ENCODE measurements around the gene GRHL3.

Gene GRHL3

GRCh38 chr1:24293392-24294227 is 25.5 kb upstream of the GRHL3 start:
- no peak for DNase-seq (ENCODE audit: low spot score)

- no peak for DNase-seq (ENCODE audit: low spot score)
These were observed 24.9 kb upstream of the GRHL3 start for GRCh38 chr1:24294228-24294672.

GRCh38 chr1:24294716-24295371 is 24.3 kb upstream of the GRHL3 start:
- DNase-seq (ENCODE audit: low spot score): no peak

GRCh38 chr1:24295535-24295934 is 23.6 kb upstream of the GRHL3 start:
- no peak for DNase-seq (ENCODE audit: low spot score)

GRCh38 chr1:24297187-24297851 is 21.8 kb upstream of the GRHL3 start:
- no peak for DNase-seq (ENCODE audit: low spot score)

DNA sequence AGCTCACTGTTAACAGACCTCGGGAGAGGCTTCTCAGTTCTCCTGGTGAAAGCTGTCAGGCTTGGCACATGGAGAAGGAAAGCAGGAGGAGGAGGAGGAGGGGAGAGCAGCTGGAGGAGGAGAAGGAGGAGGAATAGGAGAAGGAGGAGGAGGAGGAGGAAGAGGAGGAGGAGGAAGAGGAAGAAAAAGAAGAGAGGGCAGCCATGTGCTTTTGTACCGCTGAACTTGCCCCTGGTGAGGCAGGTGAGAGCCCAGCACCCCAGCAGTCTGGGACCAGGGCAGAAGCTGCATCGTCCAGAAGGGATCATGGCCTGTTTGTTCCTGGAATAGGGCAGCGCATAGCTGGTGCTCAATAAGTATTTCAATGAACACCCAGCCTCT is 21.3 kb upstream of the GRHL3 start:
- no peak for DNase-seq (ENCODE audit: low spot score)

GRCh38 chr1:24298606-24299005 is 20.6 kb upstream of the GRHL3 start:
- no peak for DNase-seq (ENCODE audit: low spot score)

DNA sequence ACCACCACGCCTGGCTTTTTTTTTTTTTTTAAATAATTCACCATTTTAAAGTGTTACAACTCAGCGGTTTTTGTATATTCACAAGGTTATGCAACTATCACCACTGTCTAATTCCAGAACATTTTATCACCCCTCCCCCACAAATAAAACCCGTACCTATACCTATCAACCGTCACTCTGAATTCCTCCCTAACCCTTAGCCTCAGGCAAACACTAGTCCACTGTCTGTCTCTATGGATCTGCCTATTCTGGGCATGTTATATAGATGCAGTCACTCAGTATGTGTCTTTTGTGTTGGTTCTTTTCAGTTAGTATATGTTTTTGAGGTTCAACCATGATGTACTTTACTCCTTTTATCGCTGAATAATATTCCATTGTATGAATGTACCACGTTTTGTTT is 19.3 kb upstream of the GRHL3 start:
- no peak for DNase-seq (ENCODE audit: low spot score)

GRCh38 chr1:24300971-24301784 is 18.0 kb upstream of the GRHL3 start:
- no peak for DNase-seq (ENCODE audit: low spot score)

DNA sequence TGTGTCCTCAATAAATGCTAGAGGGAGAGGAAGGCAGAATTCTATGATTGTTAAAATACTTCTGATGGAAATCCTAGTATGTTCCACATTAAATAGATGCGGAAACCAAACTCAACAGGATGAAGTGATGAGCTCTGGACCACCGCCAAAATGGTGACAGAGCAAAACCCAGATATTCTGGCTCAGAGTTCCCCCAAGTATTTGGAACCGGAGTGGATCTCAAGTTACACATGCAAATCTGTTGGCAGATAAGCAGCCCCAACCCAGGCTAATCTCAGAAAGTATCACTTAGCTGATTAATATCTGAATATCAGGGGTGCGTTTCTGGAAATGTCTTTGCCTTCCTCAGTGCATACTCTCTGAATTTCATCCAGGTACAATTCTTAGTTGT is 17.4 kb upstream of the GRHL3 start:
- DNase-seq (ENCODE audit: low spot score): no peak

GRCh38 chr1:24302209-24302611 is 16.9 kb upstream of the GRHL3 start:
- DNase-seq (ENCODE audit: low spot score): no peak

GRCh38 chr1:24303600-24303999 is 15.6 kb upstream of the GRHL3 start:
- DNase-seq (ENCODE audit: low spot score): no peak

DNA sequence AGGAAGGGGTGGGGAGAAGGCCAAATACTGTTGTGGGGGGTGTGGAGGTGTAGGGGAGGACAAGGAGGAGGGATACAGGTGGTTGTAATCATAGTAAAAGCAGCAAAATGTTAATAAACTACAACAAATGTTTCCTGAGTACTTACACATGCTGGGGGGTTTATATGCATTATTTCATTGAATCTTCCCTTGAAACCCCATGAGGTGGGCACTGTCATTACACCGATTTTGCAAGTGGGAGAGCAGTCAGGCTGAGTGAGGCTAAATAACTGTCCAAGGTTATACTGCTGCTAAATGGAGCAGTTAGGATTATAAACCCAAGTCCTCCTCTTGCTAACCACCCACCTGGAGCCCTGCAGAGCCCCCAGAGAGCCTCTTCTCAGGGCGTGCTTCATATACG is 14.4 kb upstream of the GRHL3 start:
- peak; percentile 41 for DNase-seq (ENCODE audit: low spot score)

GRCh38 chr1:24308365-24309015 is 10.7 kb upstream of the GRHL3 start:
- DNase-seq (ENCODE audit: low spot score): peak; percentile 26

DNA sequence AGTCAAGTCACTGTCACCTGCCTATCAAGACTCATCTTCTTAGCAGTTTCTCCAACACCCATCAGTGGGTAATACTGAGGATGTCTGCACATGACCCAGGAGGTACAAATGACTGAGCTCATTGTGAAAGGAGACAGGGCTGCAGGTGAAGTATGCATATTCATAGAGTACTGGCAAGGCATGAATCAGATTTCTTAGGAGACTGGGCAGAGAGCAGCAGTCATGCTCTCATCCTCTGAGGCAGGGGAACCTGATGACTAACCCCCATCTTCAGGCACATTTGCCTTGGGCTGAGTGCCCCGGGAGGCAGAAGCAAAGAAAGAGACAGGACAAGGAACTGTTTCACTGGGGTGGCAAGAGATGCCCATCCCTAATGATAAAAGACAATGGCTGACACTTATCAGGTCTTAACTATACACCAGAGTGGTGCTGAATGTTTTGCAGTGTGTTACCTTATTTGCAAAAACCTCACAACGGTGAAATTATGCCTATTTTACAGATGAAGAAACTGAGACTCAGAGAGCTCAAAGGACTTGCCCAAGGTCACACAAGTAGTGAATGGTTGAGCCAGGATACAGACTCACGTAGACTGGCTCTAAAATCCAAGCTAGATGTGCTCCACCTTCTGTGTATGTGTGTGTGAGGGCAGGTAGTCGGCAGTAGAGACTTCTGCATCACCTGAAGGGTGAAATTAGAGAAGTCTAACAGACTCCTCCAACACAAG is 9.2 kb upstream of the GRHL3 start:
- no peak for DNase-seq (ENCODE audit: low spot score)

DNA sequence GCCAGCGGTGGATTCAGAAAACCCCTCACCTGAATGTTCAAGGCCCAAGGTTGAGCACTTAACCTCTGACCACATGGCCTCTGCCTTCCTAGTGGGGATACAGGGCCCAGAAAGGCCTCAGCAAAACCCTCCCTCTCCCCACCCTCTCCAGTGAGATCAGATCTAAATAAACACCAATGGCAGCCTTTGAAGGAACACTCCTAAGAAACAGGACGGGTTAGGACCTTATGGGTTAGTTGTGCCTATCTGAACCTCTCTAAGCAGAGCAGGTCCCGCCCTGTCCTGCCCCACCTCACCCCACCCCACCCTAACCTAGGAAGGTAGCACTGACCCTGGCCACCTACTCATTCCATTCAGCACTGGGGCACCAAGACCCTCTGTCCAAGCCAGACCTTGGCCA is 7.9 kb upstream of the GRHL3 start:
- no peak for DNase-seq (ENCODE audit: low spot score)

- no peak for DNase-seq (ENCODE audit: low spot score)
These were observed 7.4 kb upstream of the GRHL3 start for GRCh38 chr1:24311741-24312140.

DNA sequence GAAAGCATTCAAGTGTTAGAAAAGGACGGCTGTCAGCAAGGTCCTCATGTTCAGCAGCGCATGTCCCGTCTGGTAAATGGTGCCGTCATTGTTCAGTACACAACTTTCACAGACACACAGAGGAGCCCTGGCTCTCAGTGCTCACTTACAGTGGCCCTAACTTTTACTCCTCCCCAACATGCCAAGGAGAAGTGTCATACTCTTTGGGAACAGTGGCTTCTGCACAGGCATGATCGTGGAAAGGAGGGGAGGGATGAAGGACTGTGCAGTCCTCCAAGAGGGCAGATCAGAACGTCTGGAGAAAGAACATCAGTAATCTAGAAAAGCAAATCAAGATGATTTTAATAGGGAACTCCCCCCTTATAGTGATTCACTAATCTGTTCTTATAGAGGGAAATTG is 3.8 kb upstream of the GRHL3 start:
- DNase-seq (ENCODE audit: low spot score): no peak

- no peak for DNase-seq (ENCODE audit: low spot score)
These were observed 2.5 kb upstream of the GRHL3 start for GRCh38 chr1:24316645-24317044.

- DNase-seq (ENCODE audit: low spot score): no peak
These were observed 2.1 kb upstream of the GRHL3 start for GRCh38 chr1:24317081-24317480.
